DOHH2 (cell line): ENCODE data around the gene DHX30.

Experiments used
- H3F3A ChIP-seq: fragments of 200-600 bp; sonication (generic), shearing (Covaris generic); 2 replicates; pipeline ENCODE4 v1.6.0; 2016; ENCODE audit warnings: antibody characterized with exemption, mild to moderate bottlenecking; ENCODE audit not compliant: control insufficient read depth, insufficient read depth
- H3K27ac ChIP-seq: fragments of 200-600 bp; sonication (generic); 2 replicates; pipeline ENCODE4 v1.5.1; 2014; ENCODE audit warnings: low read depth, mild to moderate bottlenecking, low read length, moderate library complexity
- H3K27me3 ChIP-seq: fragments of 200-600 bp; sonication (generic); 2 replicates; pipeline ENCODE4 v1.6.1; 2014; ENCODE audit warnings: mild to moderate bottlenecking, low read length, mixed read lengths; ENCODE audit not compliant: control insufficient read depth
- H3K36me3 ChIP-seq: fragments of 200-600 bp; sonication (generic); 2 replicates; pipeline ENCODE4 v1.6.1; 2014; ENCODE audit warnings: mild to moderate bottlenecking, low read length, moderate library complexity, mixed read lengths; ENCODE audit not compliant: control insufficient read depth
- H3K4me1 ChIP-seq: fragments of 200-600 bp; sonication (generic); 2 replicates; pipeline ENCODE4 v1.6.1; 2014; ENCODE audit warnings: mild to moderate bottlenecking, low read length, mixed read lengths; ENCODE audit not compliant: control insufficient read depth
- H3K4me2 ChIP-seq: fragments of 200-600 bp; sonication (generic); 2 replicates; pipeline ENCODE4 v1.6.0; 2014; ENCODE audit warnings: mild to moderate bottlenecking, low read length, moderate library complexity
- H3K4me3 ChIP-seq: fragments of 200-600 bp; sonication (generic); 2 replicates; pipeline ENCODE4 v1.5.1; 2014; ENCODE audit warnings: mild to moderate bottlenecking, low read length, mixed read lengths
- H3K79me2 ChIP-seq: fragments of 200-600 bp; sonication (generic); 2 replicates; pipeline ENCODE4 v1.6.1; 2014; ENCODE audit warnings: mild to moderate bottlenecking, low read length, mixed read lengths; ENCODE audit not compliant: control insufficient read depth
- H3K9me2 ChIP-seq: fragments of 200-600 bp; sonication (generic); replicated peaks from 2 replicates; pipeline ENCODE4 v1.6.1; 2014; ENCODE audit warnings: mild to moderate bottlenecking, low read length, mixed read lengths; ENCODE audit not compliant: control insufficient read depth
- H3K9me3 ChIP-seq: fragments of 200-600 bp; sonication (generic); 2 replicates; pipeline ENCODE4 v1.6.1; 2014; ENCODE audit warnings: antibody characterized with exemption, low read length, mixed read lengths; ENCODE audit not compliant: control insufficient read depth, insufficient read depth
- H4K20me1 ChIP-seq: fragments of 200-600 bp; sonication (generic); 2 replicates; pipeline ENCODE4 v1.6.0; 2014; ENCODE audit warnings: low read depth, mild to moderate bottlenecking, antibody characterized with exemption, low read length, moderate library complexity; ENCODE audit not compliant: control insufficient read depth, insufficient read depth
- EZH2phosphoT487 ChIP-seq: fragments of 200-600 bp; sonication (generic); IDR thresholded peaks from 2 replicates; pipeline ENCODE4 v1.6.1; 2017; ENCODE audit warnings: borderline replicate concordance, mild to moderate bottlenecking, antibody characterized with exemption, low read length, moderate library complexity, mixed read lengths
- TF ChIP-seq, protein P1 (sequence below): fragments of 200-600 bp; sonication (generic); IDR thresholded peaks from one replicate; pipeline ENCODE4 v1.5.1; 2014; ENCODE audit warnings: antibody characterized with exemption, mild to moderate bottlenecking, low read depth, low read length; ENCODE audit not compliant: poor library complexity, severe bottlenecking

The DHX30 gene

DNA sequence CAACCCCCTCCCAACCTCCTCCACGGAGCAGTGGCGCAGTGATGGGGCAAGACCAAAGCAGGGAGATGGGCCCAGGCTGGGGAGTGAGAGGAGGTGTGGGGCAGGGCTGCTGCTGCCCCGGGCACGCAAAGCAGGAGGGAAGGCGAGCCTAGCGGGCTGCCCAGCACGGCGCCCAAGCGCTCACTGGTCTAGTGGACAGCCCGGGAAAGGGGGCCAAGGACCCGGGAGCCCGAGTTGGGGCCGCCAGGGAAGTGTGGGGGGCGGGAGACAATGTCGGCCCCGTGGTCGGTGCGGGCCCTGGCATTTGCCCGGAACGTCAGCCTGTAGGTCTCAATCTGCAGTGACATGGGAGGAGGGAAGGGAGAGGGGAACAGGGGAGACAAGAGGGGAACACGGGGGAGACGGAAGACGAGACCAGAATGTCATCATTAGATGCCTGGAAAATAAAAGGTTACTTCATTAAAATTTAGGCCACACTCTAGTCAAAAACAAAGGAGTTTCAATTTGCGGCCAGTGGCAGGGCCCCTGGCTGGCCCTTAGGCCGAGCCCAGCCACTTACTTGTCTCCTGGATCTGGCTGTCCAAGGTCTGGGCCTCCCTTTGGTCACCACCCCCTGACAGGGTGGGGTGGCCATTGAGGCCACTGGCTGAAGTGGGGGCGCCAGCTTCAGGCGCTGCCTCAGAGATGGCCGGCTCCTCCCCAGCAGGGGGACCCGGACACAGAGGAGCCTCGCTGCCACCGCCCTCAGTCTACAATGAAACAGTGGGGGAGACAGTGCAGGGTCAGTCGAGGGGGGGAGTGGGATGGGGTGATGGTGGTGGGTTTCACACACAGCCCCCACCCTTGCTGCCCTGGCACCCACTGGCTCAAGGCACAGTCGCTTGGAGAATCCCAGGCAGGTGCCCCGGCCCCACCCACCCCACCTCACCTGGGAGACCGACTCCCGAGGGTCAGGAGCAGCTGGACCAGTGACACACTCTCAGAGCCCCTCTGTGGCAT, 50.0 kb downstream of the DHX30 start:
- H3K36me3 ChIP-seq, result peaks cover 45% of the 10 kb centered on the region

DNA sequence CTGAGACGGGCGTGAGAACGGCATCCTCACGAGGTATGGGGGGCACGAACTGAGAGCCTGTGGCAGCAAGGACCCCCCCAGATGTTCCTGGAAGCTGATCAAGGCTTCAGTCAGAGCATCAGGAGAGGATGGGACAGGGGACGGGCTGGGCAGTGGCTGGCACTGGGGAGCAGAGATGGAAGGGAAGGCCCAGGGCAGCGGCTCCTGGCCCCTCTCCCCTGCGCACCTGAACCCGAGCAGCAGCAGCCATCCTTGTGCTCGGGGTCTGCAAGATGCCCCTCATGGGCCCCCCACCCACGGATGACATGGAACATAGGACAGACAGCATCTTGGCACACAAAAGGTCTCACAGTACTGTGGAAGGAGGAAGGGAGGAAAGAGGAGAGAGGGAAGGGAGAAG, 51.3 kb downstream of the DHX30 start:
- H3F3A ChIP-seq, result peaks cover 5% of the 10 kb centered on the region; the same call in 1 of the 2 replicates

More for the DNA sequence above, 50.0 kb downstream of the DHX30 start:
- no peaks in the 10 kb centered on the region for H3K27me3 ChIP-seq
- peaks cover 5% of the 10 kb centered on the region; the same call in 1 of the 2 replicates for H3F3A ChIP-seq
- H3K9me2 ChIP-seq, result no peaks in the 10 kb centered on the region
- H3K79me2 ChIP-seq, result no peaks in the 10 kb centered on the region
- no peak overlapping the region for H3K4me2 ChIP-seq
- no peaks in the 10 kb centered on the region for H3K4me1 ChIP-seq
- TF ChIP-seq, protein P1, sequence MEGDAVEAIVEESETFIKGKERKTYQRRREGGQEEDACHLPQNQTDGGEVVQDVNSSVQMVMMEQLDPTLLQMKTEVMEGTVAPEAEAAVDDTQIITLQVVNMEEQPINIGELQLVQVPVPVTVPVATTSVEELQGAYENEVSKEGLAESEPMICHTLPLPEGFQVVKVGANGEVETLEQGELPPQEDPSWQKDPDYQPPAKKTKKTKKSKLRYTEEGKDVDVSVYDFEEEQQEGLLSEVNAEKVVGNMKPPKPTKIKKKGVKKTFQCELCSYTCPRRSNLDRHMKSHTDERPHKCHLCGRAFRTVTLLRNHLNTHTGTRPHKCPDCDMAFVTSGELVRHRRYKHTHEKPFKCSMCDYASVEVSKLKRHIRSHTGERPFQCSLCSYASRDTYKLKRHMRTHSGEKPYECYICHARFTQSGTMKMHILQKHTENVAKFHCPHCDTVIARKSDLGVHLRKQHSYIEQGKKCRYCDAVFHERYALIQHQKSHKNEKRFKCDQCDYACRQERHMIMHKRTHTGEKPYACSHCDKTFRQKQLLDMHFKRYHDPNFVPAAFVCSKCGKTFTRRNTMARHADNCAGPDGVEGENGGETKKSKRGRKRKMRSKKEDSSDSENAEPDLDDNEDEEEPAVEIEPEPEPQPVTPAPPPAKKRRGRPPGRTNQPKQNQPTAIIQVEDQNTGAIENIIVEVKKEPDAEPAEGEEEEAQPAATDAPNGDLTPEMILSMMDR, result no peak
- TF ChIP-seq EZH2phosphoT487, result no peak
- H3K9me3 ChIP-seq, result no peaks in the 10 kb centered on the region
- H3K27ac ChIP-seq, result no peak overlapping the region
- 0 out of 2 replicates have a peak, but pooled peaks cover 6% of the 10 kb centered on the region for H4K20me1 ChIP-seq
- H3K4me3 ChIP-seq, result no peak overlapping the region

DNA sequence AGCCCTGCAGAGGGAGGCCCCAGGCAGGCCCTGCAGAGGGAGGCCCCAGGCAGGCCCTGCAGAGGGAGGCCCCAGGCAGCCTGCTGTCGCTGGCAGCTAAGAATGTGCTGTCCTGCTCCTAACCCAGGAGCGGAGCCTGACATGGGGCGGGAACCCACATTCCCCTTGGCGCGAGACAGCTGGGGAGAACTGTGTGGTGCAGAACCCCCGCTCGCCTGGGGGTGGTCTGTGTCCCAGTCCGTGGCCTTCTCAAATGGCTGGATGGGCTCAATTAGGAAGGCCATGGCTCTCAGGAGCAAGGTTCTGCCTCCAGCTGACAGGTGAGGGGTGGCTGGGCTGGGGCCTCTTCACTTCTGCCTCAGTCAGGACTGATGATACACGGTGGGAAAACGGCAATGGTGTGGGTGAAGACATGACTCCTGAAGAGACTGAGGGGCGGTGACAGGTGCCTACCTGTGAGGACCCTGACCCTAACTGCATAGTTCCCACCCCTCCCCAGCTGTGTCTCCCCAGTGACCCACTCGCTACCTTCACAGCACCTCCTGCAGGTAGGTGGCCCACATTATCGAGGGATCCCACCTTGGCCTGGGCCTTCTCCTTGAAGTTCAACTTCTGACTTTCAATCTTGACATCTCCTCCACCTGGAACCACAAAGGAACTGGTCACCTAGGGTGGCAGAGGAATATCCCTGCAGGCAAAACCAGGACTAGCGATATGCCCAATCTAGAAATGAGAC, 52.0 kb downstream of the DHX30 start:
- 0 out of 2 replicates have a peak, but pooled peaks cover 6% of the 10 kb centered on the region for H4K20me1 ChIP-seq
- TF ChIP-seq, protein P1, result peak; percentile 32
- TF ChIP-seq EZH2phosphoT487, result no peak
- H3K27me3 ChIP-seq, result no peaks in the 10 kb centered on the region
- H3F3A ChIP-seq, result peaks cover 5% of the 10 kb centered on the region; the same call in 1 of the 2 replicates
- H3K36me3 ChIP-seq, result peaks cover 26% of the 10 kb centered on the region
- no peaks in the 10 kb centered on the region for H3K9me3 ChIP-seq
- H3K4me3 ChIP-seq, result no peak overlapping the region
- H3K4me1 ChIP-seq, result no peaks in the 10 kb centered on the region
- H3K79me2 ChIP-seq, result no peaks in the 10 kb centered on the region
- H3K9me2 ChIP-seq, result no peaks in the 10 kb centered on the region
- no peak overlapping the region for H3K27ac ChIP-seq
- H3K4me2 ChIP-seq, result no peak overlapping the region

More for the DNA sequence above, 51.3 kb downstream of the DHX30 start:
- TF ChIP-seq, protein P1, result no peak
- TF ChIP-seq EZH2phosphoT487, result no peak
- Histone ChIP-seq H3K27me3 (no peaks in the 10 kb centered on the region), H4K20me1 (0 out of 2 replicates have a peak, but pooled peaks cover 6% of the 10 kb centered on the region), H3K79me2 (no peaks in the 10 kb centered on the region), H3K36me3 (peaks cover 32% of the 10 kb centered on the region), H3K9me2 (no peaks in the 10 kb centered on the region), H3K4me1 (no peaks in the 10 kb centered on the region), H3K4me2 (no peak overlapping the region), H3K9me3 (no peaks in the 10 kb centered on the region), H3K27ac (no peak overlapping the region), H3K4me3 (no peak overlapping the region)
